Measurements from ENCODE around the gene PCNX4. TPM values are rescaled to one million over a fixed set of nuclear protein-coding genes. Genes with fewer than 3 reads are reported as not detected.

The PCNX4 gene
- total RNA-seq, 1 experiment from 2014 or later: 60.0 TPM

DNA sequence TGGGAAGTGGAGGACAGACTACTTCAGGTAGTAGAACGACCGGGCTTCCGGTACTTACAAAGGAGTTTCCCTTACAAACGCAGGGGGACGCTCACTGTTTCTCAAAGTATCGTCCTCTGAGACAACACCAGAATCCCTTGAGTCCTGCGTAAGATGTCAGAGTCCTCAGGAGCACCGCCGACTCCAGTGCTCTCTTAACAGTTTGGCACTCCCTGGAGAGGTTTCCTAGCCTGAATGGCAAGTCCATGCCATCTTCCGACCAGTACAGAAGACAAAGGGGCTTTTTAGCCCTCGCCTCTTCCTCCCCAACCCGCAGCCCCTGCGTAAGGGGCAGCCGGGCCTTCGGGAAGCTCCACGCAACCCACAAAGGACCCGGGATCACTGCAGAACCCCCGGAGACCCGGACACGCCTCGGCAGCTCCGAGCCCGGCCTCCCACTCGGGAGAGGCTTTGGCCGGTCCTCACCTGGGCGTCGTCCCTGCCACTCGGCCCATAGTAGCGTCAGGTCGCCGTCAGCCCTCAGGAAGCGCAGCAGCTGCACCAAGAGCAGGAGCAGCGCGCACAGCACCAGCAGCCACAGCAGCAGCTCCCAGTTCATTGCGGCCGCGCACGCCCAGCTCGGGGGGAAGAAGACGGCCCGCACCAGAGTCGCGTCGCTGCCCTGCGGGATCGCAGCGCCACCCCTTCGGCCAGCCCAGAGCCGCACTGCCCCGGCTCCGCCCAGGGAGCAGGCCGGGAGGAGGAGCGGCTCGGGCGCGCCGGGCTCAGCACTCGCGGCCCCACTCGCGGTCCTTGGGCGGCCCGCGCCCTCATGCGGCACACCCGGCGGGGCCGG, 73.2 kb downstream of the PCNX4 start, which contains the start of gene DHRS7:
DHRS7 (minus strand) TSS at position 687 of the 835 bp plus-strand sequence; CDS start at position 598, 89 bp downstream.
- ChIA-PET CTCF (interaction anchor here (0.6 kb wide), 2 partner anchors 1109 to 1278 kb away, joined by 3 read pairs; no protein-coding TSS in a partner anchor), POLR2A (interaction anchor here (1.1 kb wide), 1 partner anchor 161 kb away, joined by 3 read pairs; no protein-coding TSS in a partner anchor)
- Histone ChIP-seq H3K27me3 (ENCODE audit: control insufficient read depth, insufficient read depth, low read length) (no peaks in the 10 kb centered on the region), H3K9me3 (ENCODE audit: control insufficient read depth, insufficient read depth, low read depth, low read length) (no peaks in the 10 kb centered on the region), H3K36me3 (ENCODE audit: control insufficient read depth, insufficient read depth, low read length) (no peaks in the 10 kb centered on the region; the same call in 1 of the 2 replicates), H3K27ac (ENCODE audit: low read length) (peak within 1 kb of the TSS; percentile 81), H3K4me3 (ENCODE audit: low read depth in 2 of 2, low read length in 2 of 2) (peak within 1 kb of the TSS; percentile 74 to 92), H3K4me1 (ENCODE audit: control insufficient read depth, insufficient read depth, low read length) (no peaks in the 10 kb centered on the region; the same call in 1 of the 2 replicates)
- ATAC-seq: peak; percentile 100
- intact Hi-C loops (cut with micrococcal nuclease; ENCODE audit: unreplicated experiment) (loop anchor here (5.0 to 10.0 kb wide), 2 partner anchors 70 to 103 kb away; partner anchors contain the start of gene PCNX4), in situ Hi-C loops (cut with HindIII; ENCODE audit: low pct_unique_long_range_greater_than_20kb, low sequenced_read_pairs) (no loop called here)
- DNase-seq (ENCODE audit: low read depth, low spot score): peak; percentile 42
- BruUV-seq (replicated peaks): no TSS peak
- no peak; the same call in 1 of the 2 replicates for TF ChIP-seq POLR2AphosphoS5 (IDR thresholded peaks at IDR 0.05; ENCODE audit: low read depth, low read length)
- TF ChIP-seq, protein P1, sequence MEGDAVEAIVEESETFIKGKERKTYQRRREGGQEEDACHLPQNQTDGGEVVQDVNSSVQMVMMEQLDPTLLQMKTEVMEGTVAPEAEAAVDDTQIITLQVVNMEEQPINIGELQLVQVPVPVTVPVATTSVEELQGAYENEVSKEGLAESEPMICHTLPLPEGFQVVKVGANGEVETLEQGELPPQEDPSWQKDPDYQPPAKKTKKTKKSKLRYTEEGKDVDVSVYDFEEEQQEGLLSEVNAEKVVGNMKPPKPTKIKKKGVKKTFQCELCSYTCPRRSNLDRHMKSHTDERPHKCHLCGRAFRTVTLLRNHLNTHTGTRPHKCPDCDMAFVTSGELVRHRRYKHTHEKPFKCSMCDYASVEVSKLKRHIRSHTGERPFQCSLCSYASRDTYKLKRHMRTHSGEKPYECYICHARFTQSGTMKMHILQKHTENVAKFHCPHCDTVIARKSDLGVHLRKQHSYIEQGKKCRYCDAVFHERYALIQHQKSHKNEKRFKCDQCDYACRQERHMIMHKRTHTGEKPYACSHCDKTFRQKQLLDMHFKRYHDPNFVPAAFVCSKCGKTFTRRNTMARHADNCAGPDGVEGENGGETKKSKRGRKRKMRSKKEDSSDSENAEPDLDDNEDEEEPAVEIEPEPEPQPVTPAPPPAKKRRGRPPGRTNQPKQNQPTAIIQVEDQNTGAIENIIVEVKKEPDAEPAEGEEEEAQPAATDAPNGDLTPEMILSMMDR (IDR thresholded peaks at IDR 0.05): peak; percentile 77

DNA sequence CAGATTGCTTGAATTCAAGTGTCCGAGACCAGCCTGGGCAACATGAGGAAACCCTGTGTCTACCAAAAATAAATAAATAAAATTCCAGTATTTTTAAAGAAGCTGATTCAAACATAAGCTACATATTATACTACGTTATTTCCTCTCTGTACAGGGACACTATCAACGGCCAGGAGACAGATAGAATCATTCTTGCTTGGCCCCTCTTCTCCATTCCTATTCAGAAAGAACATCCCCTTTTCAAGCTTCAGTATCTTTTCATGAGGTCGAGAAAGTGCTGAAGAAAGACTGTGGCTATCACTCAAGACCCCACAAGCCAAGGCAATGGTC, 73.8 kb downstream of the PCNX4 start:
- no peak; the same call in 1 of the 2 replicates for ATAC-seq
- no TSS peak for BruUV-seq (replicated peaks)
- TF ChIP-seq, protein P1 (IDR thresholded peaks at IDR 0.05): peak; percentile 28
- TF ChIP-seq TCF7L2 (IDR thresholded peaks at IDR 0.05; ENCODE audit: low read depth, low read length): no peak
- TF ChIP-seq, protein P2, sequence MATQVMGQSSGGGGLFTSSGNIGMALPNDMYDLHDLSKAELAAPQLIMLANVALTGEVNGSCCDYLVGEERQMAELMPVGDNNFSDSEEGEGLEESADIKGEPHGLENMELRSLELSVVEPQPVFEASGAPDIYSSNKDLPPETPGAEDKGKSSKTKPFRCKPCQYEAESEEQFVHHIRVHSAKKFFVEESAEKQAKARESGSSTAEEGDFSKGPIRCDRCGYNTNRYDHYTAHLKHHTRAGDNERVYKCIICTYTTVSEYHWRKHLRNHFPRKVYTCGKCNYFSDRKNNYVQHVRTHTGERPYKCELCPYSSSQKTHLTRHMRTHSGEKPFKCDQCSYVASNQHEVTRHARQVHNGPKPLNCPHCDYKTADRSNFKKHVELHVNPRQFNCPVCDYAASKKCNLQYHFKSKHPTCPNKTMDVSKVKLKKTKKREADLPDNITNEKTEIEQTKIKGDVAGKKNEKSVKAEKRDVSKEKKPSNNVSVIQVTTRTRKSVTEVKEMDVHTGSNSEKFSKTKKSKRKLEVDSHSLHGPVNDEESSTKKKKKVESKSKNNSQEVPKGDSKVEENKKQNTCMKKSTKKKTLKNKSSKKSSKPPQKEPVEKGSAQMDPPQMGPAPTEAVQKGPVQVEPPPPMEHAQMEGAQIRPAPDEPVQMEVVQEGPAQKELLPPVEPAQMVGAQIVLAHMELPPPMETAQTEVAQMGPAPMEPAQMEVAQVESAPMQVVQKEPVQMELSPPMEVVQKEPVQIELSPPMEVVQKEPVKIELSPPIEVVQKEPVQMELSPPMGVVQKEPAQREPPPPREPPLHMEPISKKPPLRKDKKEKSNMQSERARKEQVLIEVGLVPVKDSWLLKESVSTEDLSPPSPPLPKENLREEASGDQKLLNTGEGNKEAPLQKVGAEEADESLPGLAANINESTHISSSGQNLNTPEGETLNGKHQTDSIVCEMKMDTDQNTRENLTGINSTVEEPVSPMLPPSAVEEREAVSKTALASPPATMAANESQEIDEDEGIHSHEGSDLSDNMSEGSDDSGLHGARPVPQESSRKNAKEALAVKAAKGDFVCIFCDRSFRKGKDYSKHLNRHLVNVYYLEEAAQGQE (IDR thresholded peaks at IDR 0.05; ENCODE audit: insufficient read depth in 1 of 2, low read depth in 2 of 2, low read length in 1 of 2): no peak
- no peak for TF ChIP-seq SIN3A (IDR thresholded peaks at IDR 0.05; ENCODE audit: borderline replicate concordance, insufficient read depth, low read depth, low read length)
- intact Hi-C loops (cut with micrococcal nuclease; ENCODE audit: unreplicated experiment) (loop anchor here (10.0 kb wide), 1 partner anchor 71 kb away; the partner anchor contains the start of gene PCNX4), in situ Hi-C loops (cut with HindIII; ENCODE audit: low pct_unique_long_range_greater_than_20kb, low sequenced_read_pairs) (no loop called here)
- peak overlapping the region; percentile 65 for H3K27ac ChIP-seq (ENCODE audit: low read length)
- ChIA-PET CTCF (interaction anchor here (0.6 to 0.7 kb wide), 3 partner anchors 201 to 1277 kb away, joined by 3 read pairs; no protein-coding TSS in a partner anchor), POLR2A (interaction anchor here (1.1 kb wide), 1 partner anchor 160 kb away, joined by 3 read pairs; no protein-coding TSS in a partner anchor)
- DNase-seq (ENCODE audit: low read depth, low spot score): no peak
- peak overlapping the region; percentile 74 to 92 for H3K4me3 ChIP-seq (ENCODE audit: low read depth in 2 of 2, low read length in 2 of 2)
- H3K9me3 ChIP-seq (ENCODE audit: control insufficient read depth, insufficient read depth, low read depth, low read length): no peaks in the 10 kb centered on the region
- no peaks in the 10 kb centered on the region for H3K27me3 ChIP-seq (ENCODE audit: control insufficient read depth, insufficient read depth, low read length)
- no peaks in the 10 kb centered on the region; the same call in 1 of the 2 replicates for H3K4me1 ChIP-seq (ENCODE audit: control insufficient read depth, insufficient read depth, low read length)
- H3K36me3 ChIP-seq (ENCODE audit: control insufficient read depth, insufficient read depth, low read length): no peaks in the 10 kb centered on the region; the same call in 1 of the 2 replicates

Data from Panc1 (cell line).